Non-pigmented ciliary epithelial cell (primary cell): Measurements from ENCODE around the gene DUSP6.

Experiments
- DNase-seq: peaks from one replicate; pipeline ENCODE4 v3.0.0-alpha.2; 2010; ENCODE audit warnings: low read depth

Gene DUSP6

GRCh38 chr12:89328151-89329030 is 23.9 kb downstream of the DUSP6 start:
- DNase-seq, result no peak

GRCh38 chr12:89327486-89328094 is 24.7 kb downstream of the DUSP6 start:
- DNase-seq, result no peak

- no peak for DNase-seq
Measured at GRCh38 chr12:89326239-89327040, 25.9 kb downstream of the DUSP6 start.

- DNase-seq, result no peak
Measured at GRCh38 chr12:89325495-89325894, 26.8 kb downstream of the DUSP6 start.

- DNase-seq, result no peak
Measured at GRCh38 chr12:89324437-89324836, 27.9 kb downstream of the DUSP6 start.

DNA sequence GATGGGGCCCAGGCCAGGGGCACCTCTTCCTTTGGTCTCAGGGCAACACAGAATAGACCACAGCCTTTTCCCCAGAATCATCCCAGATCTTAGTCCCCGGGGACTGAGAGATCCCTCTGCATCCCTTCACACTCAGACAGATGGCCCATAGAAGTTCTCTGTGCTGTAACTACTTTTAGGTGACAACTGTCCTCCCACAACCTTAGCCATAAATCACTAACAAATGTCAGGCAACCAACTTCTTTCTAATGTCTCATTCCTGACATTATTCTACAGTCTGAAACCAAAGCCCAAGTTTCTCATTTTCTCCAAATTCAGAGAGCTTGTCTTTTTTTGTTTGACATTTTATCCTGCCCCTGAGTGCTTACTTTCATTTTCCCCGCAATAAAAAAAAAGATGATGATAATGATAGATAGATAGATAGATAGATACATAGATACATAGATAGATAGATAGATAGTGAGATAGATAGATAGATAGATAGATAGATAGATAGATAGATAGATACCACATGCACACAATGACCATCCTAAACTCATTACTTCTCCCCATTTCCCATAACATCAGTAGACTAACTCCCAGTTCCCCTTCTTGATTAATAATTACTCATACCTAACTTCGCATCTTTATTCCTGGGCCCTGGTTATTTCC is 28.6 kb downstream of the DUSP6 start:
- no peak for DNase-seq

GRCh38 chr12:89320735-89321134 is 31.6 kb downstream of the DUSP6 start:
- no peak for DNase-seq

- DNase-seq, result no peak
Measured at GRCh38 chr12:89319606-89320005, 32.7 kb downstream of the DUSP6 start.

GRCh38 chr12:89319122-89319521 is 33.2 kb downstream of the DUSP6 start:
- no peak for DNase-seq

DNA sequence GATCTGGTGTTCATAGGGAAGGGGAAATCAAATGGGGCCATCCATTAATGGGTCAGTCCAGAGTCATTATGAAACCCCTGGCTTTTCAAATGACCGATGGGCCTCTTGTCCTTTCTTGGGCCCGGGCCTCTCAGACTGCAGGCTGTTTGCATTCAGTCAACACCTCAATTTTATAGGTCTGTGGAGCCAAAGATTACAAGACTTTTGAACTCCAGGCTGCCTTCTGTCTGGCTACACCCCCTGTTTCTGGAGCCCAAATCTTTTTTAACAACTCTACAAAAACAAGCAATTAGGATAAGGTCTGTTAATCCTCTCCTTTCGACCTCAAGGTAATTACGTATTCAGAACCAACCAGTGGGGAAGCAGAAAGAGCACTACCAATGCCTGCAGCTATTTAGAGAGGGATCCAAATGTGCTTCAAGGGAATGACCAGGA is 35.6 kb downstream of the DUSP6 start:
- no peak for DNase-seq

GRCh38 chr12:89314060-89314761 is 38.1 kb downstream of the DUSP6 start:
- no peak for DNase-seq

GRCh38 chr12:89311703-89312293 is 40.5 kb downstream of the DUSP6 start:
- no peak for DNase-seq

GRCh38 chr12:89309815-89310214 is 42.5 kb downstream of the DUSP6 start:
- no peak for DNase-seq

DNA sequence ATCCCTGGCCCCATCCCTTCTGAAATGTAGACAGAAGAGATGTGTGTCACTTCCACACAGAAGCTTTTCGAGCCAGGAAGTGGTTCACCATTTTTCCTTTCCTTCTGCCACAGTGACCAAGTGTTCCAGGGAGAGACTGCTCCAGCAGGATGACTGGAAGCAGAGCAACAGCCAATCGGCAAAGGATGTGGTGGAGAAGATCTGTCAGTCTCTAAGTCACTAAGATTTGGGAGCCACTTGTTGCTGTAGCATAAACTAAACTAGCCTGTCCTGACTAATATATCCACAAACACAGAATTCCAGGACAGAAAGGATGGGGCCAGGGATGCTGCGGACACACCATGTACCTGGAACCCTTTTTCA is 42.9 kb downstream of the DUSP6 start:
- DNase-seq, result no peak

- DNase-seq, result no peak
Measured at GRCh38 chr12:89307474-89308253, 44.6 kb downstream of the DUSP6 start.

DNA sequence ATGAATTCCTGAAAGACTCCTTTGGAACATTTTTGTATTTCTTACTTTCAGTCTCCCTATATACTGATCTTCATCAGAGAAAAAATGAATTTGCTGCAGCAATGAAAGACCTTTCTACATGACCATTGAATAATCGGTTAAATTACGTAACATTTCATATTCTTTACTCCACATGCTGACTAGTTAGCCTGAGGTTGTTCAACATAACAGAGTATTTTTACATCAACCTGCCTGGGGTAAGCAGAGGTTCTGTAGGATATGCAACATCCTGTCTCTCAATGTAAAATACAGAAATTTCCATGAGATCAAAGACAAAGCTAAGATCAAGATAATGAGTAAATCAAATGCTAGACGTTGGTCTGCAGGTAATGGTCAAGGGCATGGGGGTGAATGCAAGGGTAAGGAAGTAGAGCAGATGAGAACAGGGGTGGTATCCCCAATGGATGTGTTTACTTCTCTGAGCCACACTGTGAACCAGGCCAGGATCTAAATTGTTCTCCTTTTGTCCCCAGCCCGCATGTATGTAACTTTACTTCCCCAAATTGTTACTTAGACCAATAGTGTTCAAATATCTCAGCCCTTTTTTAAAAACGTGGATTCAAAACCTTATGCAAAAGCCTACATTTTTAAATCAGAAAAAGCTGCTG is 45.4 kb downstream of the DUSP6 start:
- no peak for DNase-seq

GRCh38 chr12:89305373-89305772 is 46.9 kb downstream of the DUSP6 start:
- no peak for DNase-seq

GRCh38 chr12:89299931-89300330 is 52.4 kb downstream of the DUSP6 start:
- DNase-seq, result no peak

GRCh38 chr12:89299417-89299816 is 52.9 kb downstream of the DUSP6 start:
- DNase-seq, result no peak
